Common myeloid progenitor, CD34-positive (primary cell): ENCODE measurements around the gene IQGAP2.

Source experiments
- CTCF ChIA-PET: fragments of 350-600 bp; sonication (Branson Sonifier 250); formaldehyde crosslinking; loops from one replicate; lab custom pipeline; 2021; ENCODE audit warnings: antibody characterized with exemption; lab: Charles Lee
- POLR2A ChIA-PET: fragments of 350-600 bp; sonication (Branson Sonifier 250); formaldehyde crosslinking; loops from one replicate; lab custom pipeline; 2021; ENCODE audit warnings: antibody characterized with exemption; lab: Charles Lee
- DNase-seq, 3 donors: peaks; one replicate each; pipeline versions ENCODE4 v3.0.0 to v3.0.0-alpha.2; 2013
- H3K27ac ChIP-seq, 2 experiments: 1 replicate in 1 of 2; 2 replicates in 1 of 2; pipeline ENCODE4 v1.7.0; 2013; ENCODE audit warnings: inconsistent platforms in 2 of 2, low read length in 2 of 2, mild to moderate bottlenecking in 2 of 2, low read depth in 1 of 2, moderate library complexity in 1 of 2; ENCODE audit not compliant: severe bottlenecking in 2 of 2, insufficient read depth in 1 of 2, poor library complexity in 1 of 2
- H3K27me3 ChIP-seq, 5 experiments: replicated peaks in 2 of 5; 1 replicate in 3 of 5; 2 replicates in 2 of 5; pipeline versions ENCODE4 v1.6.1 to v1.7.0; 2013; ENCODE audit warnings: low read length in 4 of 5, mild to moderate bottlenecking in 2 of 5, moderate library complexity in 2 of 5, inconsistent platforms in 1 of 5; ENCODE audit not compliant: insufficient read depth in 5 of 5, control insufficient read depth in 4 of 5
- H3K36me3 ChIP-seq, 4 experiments: 1 replicate in 2 of 4; 2 replicates in 2 of 4; pipeline versions ENCODE4 v1.6.1 to v1.7.0; 2013; ENCODE audit warnings: low read length in 3 of 4, control low read depth in 1 of 4, mild to moderate bottlenecking in 1 of 4; ENCODE audit not compliant: control insufficient read depth in 4 of 4, insufficient read depth in 4 of 4
- H3K4me1 ChIP-seq, 4 experiments: 1 replicate in 3 of 4; 2 replicates in 1 of 4; pipeline versions ENCODE4 v1.6.1 to v1.7.1; 2013; ENCODE audit warnings: low read length in 3 of 4, mild to moderate bottlenecking in 3 of 4, control low read depth in 1 of 4, inconsistent platforms in 1 of 4, moderate library complexity in 1 of 4; ENCODE audit not compliant: control insufficient read depth in 4 of 4, insufficient read depth in 4 of 4; ENCODE audit errors: control extremely low read depth in 1 of 4
- H3K4me3 ChIP-seq, 7 experiments: 1 replicate in 4 of 7; 2 replicates in 3 of 7; pipeline versions ENCODE4 v1.5.1 to v1.7.0; 2013; ENCODE audit warnings: mild to moderate bottlenecking in 7 of 7, low read length in 6 of 7, moderate library complexity in 6 of 7, inconsistent platforms in 2 of 7, low read depth in 2 of 7, control low read depth in 1 of 7; ENCODE audit not compliant: insufficient read depth in 4 of 7, control insufficient read depth in 1 of 7; ENCODE audit errors: extremely low read depth in 1 of 7
- H3K9me3 ChIP-seq, 5 experiments: 1 replicate in 4 of 5; 2 replicates in 1 of 5; pipeline versions ENCODE4 v1.6.1 to v1.7.1; 2013; ENCODE audit warnings: low read length in 4 of 5, mild to moderate bottlenecking in 2 of 5, inconsistent platforms in 1 of 5, low read depth in 1 of 5, moderate library complexity in 1 of 5; ENCODE audit not compliant: control insufficient read depth in 4 of 5, insufficient read depth in 2 of 5; ENCODE audit errors: control extremely low read depth in 1 of 5
- WGBS: methylation state at CpG from one replicate; pipeline ENCODE4 v1.1.5; 2013; ENCODE audit not compliant: insufficient coverage; 5-methylcytosine and 5-hydroxymethylcytosine counted together

IQGAP2 gene

GRCh38 chr5:76503929-76504328 is 100.8 kb downstream of the IQGAP2 start:
- DNase-seq, result no peak
- no peaks in the 10 kb centered on the region for H3K9me3 ChIP-seq
- H3K4me3 ChIP-seq, result no peak overlapping the region
- no peaks in the 10 kb centered on the region for H3K27me3 ChIP-seq
- peaks cover 7 to 26% (median 15%) of the 10 kb centered on the region in 4 experiments for H3K4me1 ChIP-seq
- H3K27ac ChIP-seq, result no peak overlapping the region
- ChIA-PET CTCF (interaction anchor here (0.9 to 2.8 kb wide), 9 partner anchors 8 to 44 kb away, joined by 3 to 14 read pairs (median 5); no protein-coding TSS in a partner anchor), POLR2A (interaction anchor here (1.2 kb wide), 1 partner anchor 9 kb away, joined by 5 read pairs; no protein-coding TSS in a partner anchor)
- H3K36me3 ChIP-seq, result peaks cover 4 to 11% (median 8%) of the 10 kb centered on the region in 4 experiments
- 97% methylated on average over 3 of the region's 4 CpGs for WGBS

GRCh38 chr5:76504901-76505564 is 101.9 kb downstream of the IQGAP2 start:
- H3K36me3 ChIP-seq, result peaks cover 2 to 11% (median 7%) of the 10 kb centered on the region in 4 experiments
- CTCF ChIA-PET, result interaction anchor here (1.0 to 2.8 kb wide), 7 partner anchors 7 to 45 kb away, joined by 4 to 14 read pairs (median 5); no protein-coding TSS in a partner anchor
- no peak overlapping the region for H3K4me3 ChIP-seq
- POLR2A ChIA-PET, result interaction anchor here (0.6 to 1.2 kb wide), 2 partner anchors 10 to 103 kb away, joined by 3 to 5 read pairs; no protein-coding TSS in a partner anchor
- no peak for DNase-seq
- no peaks in the 10 kb centered on the region for H3K9me3 ChIP-seq
- H3K4me1 ChIP-seq, result peaks cover 5 to 26% (median 15%) of the 10 kb centered on the region in 4 experiments
- H3K27me3 ChIP-seq, result no peaks in the 10 kb centered on the region
- WGBS, result 70% methylated on average over 3 of the region's 4 CpGs
- peak overlapping the region in 1 of 2 experiments; percentile 52 for H3K27ac ChIP-seq

DNA sequence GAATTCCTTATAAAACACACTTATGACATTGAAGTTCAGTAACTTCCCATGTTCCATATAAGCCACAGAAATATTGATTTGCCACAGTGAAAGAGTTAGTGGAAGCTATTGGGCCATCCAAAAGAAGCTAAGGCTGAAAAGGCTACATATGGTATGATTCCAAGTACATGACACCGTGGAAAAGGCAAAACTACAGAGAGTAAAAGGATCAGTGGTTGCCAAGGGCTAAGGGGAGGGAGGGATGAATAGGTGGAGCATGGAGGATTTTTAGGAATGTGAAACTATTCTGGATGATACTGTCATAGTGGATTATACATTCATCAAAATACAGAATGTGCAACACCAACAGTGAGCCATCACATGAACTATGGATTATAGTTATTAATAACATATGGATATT is 110.4 kb downstream of the IQGAP2 start:
- Histone ChIP-seq H3K4me1 (peaks cover 0 to 30% (median 7%) of the 10 kb centered on the region in 4 experiments), H3K4me3 (no peak overlapping the region), H3K36me3 (peaks cover 9 to 25% (median 13%) of the 10 kb centered on the region in 4 experiments), H3K27ac (no peak overlapping the region), H3K9me3 (peaks cover 0 to 5% (median 0%) of the 10 kb centered on the region in 5 experiments), H3K27me3 (no peaks in the 10 kb centered on the region)
- DNase-seq, result no peak
- ChIA-PET POLR2A (no interaction called here), CTCF (interaction anchor here (1.1 to 2.0 kb wide), 3 partner anchors 13 to 111 kb away, joined by 4 to 7 read pairs (median 5); no protein-coding TSS in a partner anchor)
- 100% methylated on average over 1 of the region's 1 CpG for WGBS

DNA sequence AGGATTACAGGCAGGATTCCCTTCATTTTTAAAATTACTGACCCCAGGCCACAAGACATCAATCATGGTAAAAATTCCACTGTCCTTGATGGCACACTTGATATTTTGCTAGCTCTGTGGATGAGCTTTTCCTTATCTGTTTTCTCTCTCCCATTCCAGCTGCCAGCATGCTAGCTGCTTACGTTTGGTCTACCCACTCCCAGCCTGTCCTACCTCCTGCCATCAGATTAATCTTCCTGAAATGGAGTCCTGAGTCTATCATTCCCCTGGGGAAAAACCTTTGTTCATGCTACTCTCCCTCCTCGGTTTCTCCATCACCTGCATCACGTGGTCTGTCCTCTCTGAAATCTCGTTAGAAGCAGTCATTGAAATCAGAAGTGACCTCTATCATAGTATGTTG is 111.2 kb downstream of the IQGAP2 start:
- DNase-seq, result no peak
- peak overlapping the region in 1 of 2 experiments; percentile 22 for H3K27ac ChIP-seq
- H3K36me3 ChIP-seq, result peaks cover 9 to 25% (median 14%) of the 10 kb centered on the region in 4 experiments
- ChIA-PET CTCF (interaction anchor here (0.8 to 1.5 kb wide), 6 partner anchors 9 to 112 kb away, joined by 3 to 5 read pairs (median 4); no protein-coding TSS in a partner anchor), POLR2A (no interaction called here)
- no peak overlapping the region for H3K4me3 ChIP-seq
- peaks cover 0 to 5% (median 0%) of the 10 kb centered on the region in 5 experiments for H3K9me3 ChIP-seq
- WGBS, result 85% methylated on average over 1 of the region's 4 CpGs
- H3K4me1 ChIP-seq, result peaks cover 0 to 30% (median 7%) of the 10 kb centered on the region in 4 experiments
- no peaks in the 10 kb centered on the region for H3K27me3 ChIP-seq

GRCh38 chr5:76514713-76515112 is 111.6 kb downstream of the IQGAP2 start:
- POLR2A ChIA-PET, result no interaction called here
- Histone ChIP-seq H3K4me3 (no peak overlapping the region), H3K27me3 (no peaks in the 10 kb centered on the region), H3K27ac (no peak overlapping the region), H3K9me3 (peaks cover 0 to 5% (median 0%) of the 10 kb centered on the region in 5 experiments), H3K36me3 (peaks cover 9 to 25% (median 14%) of the 10 kb centered on the region in 4 experiments), H3K4me1 (peaks cover 0 to 31% (median 7%) of the 10 kb centered on the region in 4 experiments)
- WGBS, result no CpG with 5 or more reads among the region's 2 CpGs
- CTCF ChIA-PET, result interaction anchor here (0.8 to 2.3 kb wide), 6 partner anchors 10 to 112 kb away, joined by 3 to 11 read pairs (median 4); no protein-coding TSS in a partner anchor
- no peak for DNase-seq

GRCh38 chr5:76517334-76517733 is 114.2 kb downstream of the IQGAP2 start:
- ChIA-PET POLR2A (interaction anchor here (0.6 kb wide), 1 partner anchor 17 kb away, joined by 3 read pairs; no protein-coding TSS in a partner anchor), CTCF (interaction anchor here (0.6 to 2.3 kb wide), 4 partner anchors 8 to 784 kb away, joined by 3 to 11 read pairs (median 5); no protein-coding TSS in a partner anchor)
- H3K36me3 ChIP-seq, result peaks cover 2 to 14% (median 6%) of the 10 kb centered on the region in 4 experiments
- no peak overlapping the region for H3K4me3 ChIP-seq
- H3K9me3 ChIP-seq, result peaks cover 0 to 5% (median 0%) of the 10 kb centered on the region in 5 experiments
- no peak overlapping the region for H3K27ac ChIP-seq
- H3K4me1 ChIP-seq, result peaks cover 0 to 40% (median 9%) of the 10 kb centered on the region in 4 experiments
- 100% methylated on average over 3 of the region's 3 CpGs for WGBS
- no peaks in the 10 kb centered on the region for H3K27me3 ChIP-seq
- DNase-seq, result no peak
